ENCODE measurements around the gene SMIM43.

Gene SMIM43

DNA sequence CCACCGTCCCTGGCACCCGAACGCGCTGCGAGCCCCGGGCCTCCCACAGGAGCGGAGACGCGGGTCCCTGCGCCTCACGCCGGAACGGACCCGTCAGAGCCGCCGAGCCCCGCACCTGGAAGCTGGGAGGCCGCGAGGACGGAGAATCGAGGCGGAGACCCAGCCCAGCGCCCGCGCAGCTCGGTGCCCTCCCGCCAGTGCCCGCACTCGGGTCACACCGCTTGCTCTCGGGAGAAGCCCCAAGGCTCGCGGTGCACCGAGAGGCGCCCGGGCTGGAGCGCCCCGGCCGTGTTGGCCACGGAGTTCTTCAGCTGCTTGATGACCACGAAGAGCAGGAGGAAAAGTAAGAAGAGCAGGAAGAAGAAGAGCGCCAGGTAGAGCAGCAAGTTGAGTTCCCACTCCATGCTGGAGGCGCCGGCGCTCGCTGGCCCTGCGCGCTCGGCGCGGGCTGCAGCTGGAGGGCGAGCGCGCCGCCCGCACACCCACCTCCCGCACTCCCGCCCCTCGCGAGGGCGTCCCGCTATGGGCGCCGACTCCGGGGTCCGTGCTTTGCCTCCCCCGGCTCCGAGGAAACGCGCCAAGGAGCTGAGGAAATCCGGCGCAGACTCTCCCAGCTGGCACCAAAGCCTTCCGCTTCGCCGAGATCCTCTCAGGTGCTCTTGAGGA, at the start of gene SMIM43:
SMIM43 (minus strand) TSS at position 463 of the 666 bp plus-strand sequence; CDS start at position 404, 59 bp downstream.
- DNase-seq (ENCODE audit: low read depth in 2 of 3, low spot score in 2 of 3): no peak

- no peak for DNase-seq (ENCODE audit: low read depth in 2 of 3, low spot score in 2 of 3)
These were observed 49.8 kb upstream of the SMIM43 start for GRCh38 chr4:121814756-121815155.

- no peak for DNase-seq (ENCODE audit: low read depth in 2 of 3, low spot score in 2 of 3)
These were observed 46.2 kb upstream of the SMIM43 start for GRCh38 chr4:121811122-121811521.

- DNase-seq (ENCODE audit: low read depth in 2 of 3, low spot score in 2 of 3): no peak
These were observed 41.4 kb upstream of the SMIM43 start for GRCh38 chr4:121806411-121806810.

GRCh38 chr4:121801715-121802075, 36.7 kb upstream of the SMIM43 start:
- DNase-seq (ENCODE audit: low read depth in 2 of 3, low spot score in 2 of 3): no peak

GRCh38 chr4:121800961-121801714, 36.2 kb upstream of the SMIM43 start, which contains the start of gene EXOSC9:
Gene EXOSC9 (plus strand): TSS chr4:121801323. CDS start chr4:121801425, 102 bp downstream.
- peak; percentile 86 to 98 (median 97) for DNase-seq (ENCODE audit: low read depth in 2 of 3, low spot score in 2 of 3)

DNA sequence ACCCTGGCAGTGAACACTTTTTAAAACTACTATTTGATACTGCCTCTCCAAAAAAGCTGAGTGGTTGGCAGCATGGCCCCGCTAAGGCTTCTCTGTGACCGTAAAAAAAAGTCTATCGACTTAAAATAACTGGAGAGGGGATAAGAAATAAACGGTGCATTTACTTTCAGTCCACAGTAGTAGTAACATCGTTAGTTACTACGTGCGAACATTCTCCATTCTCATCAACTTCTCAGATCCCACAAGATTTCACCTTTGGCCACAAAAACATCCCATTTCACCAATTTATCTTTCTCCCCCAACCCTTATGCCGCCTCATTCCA, 35.6 kb upstream of the SMIM43 start:
- DNase-seq (ENCODE audit: low read depth in 2 of 3, low spot score in 2 of 3): no peak

DNA sequence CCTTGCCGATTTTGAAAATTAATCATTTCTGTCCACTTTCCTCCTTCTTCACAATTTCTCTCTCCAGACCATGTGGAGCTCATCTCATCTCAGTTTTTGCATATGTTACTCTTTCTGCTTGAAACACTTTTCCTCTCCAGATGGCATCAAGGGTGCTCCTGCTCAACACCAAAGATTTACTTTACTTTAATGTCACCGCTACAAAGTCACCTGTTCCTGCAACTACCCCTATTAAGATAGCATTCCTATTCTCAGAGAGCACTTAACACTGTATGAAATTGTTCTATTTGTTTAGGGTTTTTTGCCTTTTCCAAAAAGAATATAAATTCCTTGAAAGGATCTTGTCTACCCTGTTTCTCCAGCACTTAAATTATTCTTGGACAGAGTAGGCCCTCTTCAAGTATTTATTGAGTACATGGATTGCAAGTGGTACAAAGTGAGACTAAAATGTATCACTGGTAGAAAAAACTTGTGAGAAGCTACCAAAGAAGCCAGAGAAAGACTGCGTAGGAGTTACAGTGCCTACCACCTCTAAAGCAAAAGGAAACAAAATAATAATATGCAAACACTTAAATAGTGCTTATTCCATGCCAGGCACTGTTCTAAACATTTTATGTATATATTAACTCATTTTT, 35.0 kb upstream of the SMIM43 start:
- DNase-seq (ENCODE audit: low read depth in 2 of 3, low spot score in 2 of 3): no peak

GRCh38 chr4:121799208-121799823, 34.4 kb upstream of the SMIM43 start:
- DNase-seq (ENCODE audit: low read depth in 2 of 3, low spot score in 2 of 3): no peak

- DNase-seq (ENCODE audit: low read depth in 2 of 3, low spot score in 2 of 3): no peak
These were observed 31.3 kb upstream of the SMIM43 start for GRCh38 chr4:121796283-121796682.

DNA sequence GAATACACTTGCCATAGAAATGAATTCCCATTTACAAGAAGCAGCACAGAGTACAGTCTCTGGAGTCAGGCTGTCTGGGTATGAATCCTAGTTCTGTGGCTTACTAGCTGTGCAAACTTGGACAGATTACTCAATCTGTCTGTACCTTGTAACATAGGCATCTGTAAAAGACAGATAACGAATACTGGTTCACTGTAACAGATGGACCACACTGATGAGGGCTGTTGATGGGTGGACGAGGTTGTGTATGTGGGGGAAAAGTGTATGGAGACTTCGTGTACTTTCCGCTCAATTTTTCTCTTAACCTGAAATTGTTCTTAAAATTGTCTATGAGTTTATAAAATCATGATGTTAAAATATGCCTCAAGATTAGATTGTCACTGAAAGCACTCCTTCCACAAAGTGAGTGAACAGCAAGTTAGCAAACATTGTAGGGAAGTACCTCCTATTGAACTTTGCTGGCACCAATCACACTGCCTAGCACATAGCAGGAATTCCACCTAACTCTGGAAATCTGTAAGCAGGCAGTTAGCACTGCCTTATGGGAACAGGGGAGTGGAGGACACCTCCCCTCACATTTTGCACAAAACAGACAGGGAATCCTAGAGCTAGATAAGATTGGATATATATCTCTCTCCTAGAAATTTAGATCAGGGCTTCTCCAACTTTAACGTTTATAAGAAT, 29.7 kb upstream of the SMIM43 start:
- no peak for DNase-seq (ENCODE audit: low read depth in 2 of 3, low spot score in 2 of 3)

DNA sequence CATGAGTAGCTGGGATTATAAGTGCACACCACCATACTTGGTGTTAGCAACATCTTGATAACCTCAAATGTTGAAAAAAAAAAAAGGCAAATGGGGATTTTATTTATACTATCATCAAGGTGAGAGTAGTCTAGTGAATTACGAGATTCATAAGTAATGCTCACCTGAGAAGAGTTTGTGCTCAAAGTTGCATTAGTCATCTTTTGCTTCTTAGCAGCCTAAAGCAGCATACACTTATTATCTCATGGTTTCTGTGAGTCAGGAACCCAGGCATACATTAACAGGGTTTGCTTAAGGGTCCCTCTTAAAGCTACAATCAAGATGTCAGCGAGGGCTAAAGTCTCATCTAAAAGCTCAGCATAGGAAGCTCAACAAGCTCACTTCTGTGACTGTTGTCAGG, 28.0 kb upstream of the SMIM43 start:
- DNase-seq (ENCODE audit: low read depth in 2 of 3, low spot score in 2 of 3): no peak

DNA sequence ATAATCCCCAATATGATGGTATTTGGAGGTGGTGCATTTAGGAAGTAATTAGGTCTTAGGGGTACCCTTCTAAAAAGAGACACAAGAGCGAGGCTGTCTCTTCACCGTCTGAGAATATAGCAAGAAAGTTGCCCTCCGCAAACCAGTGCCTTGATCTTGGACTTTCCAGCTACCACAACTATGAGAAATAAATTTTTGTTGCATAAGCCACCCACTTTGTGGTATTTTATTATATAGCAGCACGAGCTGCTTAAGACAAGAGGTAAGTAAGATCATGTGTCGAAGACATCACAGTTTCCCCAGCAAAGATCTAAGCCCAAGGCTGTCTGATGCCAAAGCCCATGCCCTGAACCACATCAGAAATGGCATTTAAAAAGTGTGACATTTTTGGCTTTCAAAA, 26.5 kb upstream of the SMIM43 start:
- DNase-seq (ENCODE audit: low read depth in 2 of 3, low spot score in 2 of 3): no peak

- no peak for DNase-seq (ENCODE audit: low read depth in 2 of 3, low spot score in 2 of 3)
These were observed 26.0 kb upstream of the SMIM43 start for GRCh38 chr4:121790976-121791375.

DNA sequence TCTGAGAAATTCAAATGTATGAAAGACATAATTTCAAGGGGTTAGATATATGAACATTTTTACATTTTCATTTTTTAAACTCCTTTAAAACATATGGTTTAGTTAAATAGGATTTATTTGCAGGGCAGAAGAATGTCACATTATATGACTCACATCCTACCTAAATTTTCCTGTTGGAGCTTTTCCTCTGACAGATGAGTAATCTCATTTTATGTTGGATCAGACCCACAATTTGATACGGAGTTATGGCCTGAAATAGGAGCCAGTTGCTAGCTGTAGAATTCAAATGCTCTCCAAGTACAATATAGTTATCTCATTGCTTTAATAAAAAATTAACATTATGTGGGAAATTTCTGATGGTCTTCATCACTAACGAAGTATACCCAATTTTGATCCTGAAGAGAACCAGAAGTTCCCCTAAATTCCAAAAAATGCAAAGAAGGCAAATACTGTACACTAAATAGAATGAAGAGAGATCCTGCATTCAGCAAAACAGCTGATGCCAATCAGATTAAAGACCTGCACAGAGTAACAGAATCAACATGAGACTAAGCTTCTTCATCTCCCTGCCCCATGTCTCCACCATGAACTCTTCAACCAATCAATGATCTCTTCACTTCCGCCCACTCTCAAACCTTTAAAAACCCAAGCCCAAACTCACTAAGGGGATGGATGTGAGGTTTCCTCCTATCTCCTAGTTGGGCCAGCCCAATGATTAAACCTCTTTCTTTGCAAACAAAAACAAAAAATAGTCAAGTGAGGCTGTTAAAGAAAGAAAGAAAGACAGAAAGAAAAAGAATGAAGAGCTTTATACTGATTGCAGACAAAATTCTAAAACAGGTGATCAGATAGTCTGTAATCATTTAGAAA, 25.2 kb upstream of the SMIM43 start:
- DNase-seq (ENCODE audit: low read depth in 2 of 3, low spot score in 2 of 3): no peak

GRCh38 chr4:121789455-121789854, 24.5 kb upstream of the SMIM43 start:
- DNase-seq (ENCODE audit: low read depth in 2 of 3, low spot score in 2 of 3): no peak

GRCh38 chr4:121788896-121789295, 23.9 kb upstream of the SMIM43 start:
- DNase-seq (ENCODE audit: low read depth in 2 of 3, low spot score in 2 of 3): no peak

- DNase-seq (ENCODE audit: low read depth in 2 of 3, low spot score in 2 of 3): no peak
These were observed 21.3 kb upstream of the SMIM43 start for GRCh38 chr4:121786221-121786620.

- no peak for DNase-seq (ENCODE audit: low read depth in 2 of 3, low spot score in 2 of 3)
These were observed 20.5 kb upstream of the SMIM43 start for GRCh38 chr4:121785479-121785878.

DNA sequence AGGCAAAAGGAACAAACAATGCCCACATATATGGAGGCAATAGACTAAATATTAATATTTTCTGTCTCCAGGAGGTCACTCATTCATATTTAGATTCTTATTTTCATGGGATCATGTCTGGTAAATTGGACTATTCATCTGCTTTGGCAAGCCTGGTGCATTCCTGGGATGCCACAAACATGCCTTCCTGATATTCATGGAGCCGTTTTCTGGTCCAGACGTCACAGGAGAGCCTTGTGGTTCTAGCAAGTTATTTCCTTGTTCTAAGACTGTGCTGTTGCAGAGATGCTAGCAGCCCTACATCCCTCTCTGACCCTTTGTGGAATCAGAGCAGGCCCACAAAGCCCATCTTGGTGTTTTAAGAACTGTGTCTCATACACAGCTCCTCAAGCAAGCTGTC, 20.0 kb upstream of the SMIM43 start:
- DNase-seq (ENCODE audit: low read depth in 2 of 3, low spot score in 2 of 3): no peak
